Mesendoderm (in vitro differentiated cells): ENCODE results near the gene GUCY1A2.

Source experiments
- DNase-seq: peaks from one replicate; pipeline ENCODE4 v3.0.0; 2013
- H2AK5ac ChIP-seq: 2 replicates; pipeline ENCODE4 v1.6.1; 2013; ENCODE audit warnings: low read length, inconsistent platforms
- H2BK120ac ChIP-seq: 2 replicates; pipeline ENCODE4 v1.6.1; 2013; ENCODE audit warnings: low read depth, mild to moderate bottlenecking, low read length, moderate library complexity, mixed read lengths
- H2BK15ac ChIP-seq: replicated peaks from 2 replicates; pipeline ENCODE4 v1.6.1; 2013; ENCODE audit warnings: low read depth, mild to moderate bottlenecking, moderate library complexity
- H2BK5ac ChIP-seq: 2 replicates; pipeline ENCODE4 v1.6.1; 2013; ENCODE audit warnings: low read length, inconsistent platforms
- H3K18ac ChIP-seq: 2 replicates; pipeline ENCODE4 v1.6.1; 2013; ENCODE audit warnings: mild to moderate bottlenecking, low read length, mixed read lengths
- H3K23ac ChIP-seq: one replicate; pipeline ENCODE4 v1.6.1; 2013; ENCODE audit warnings: low read length
- H3K27ac ChIP-seq: 2 replicates; pipeline ENCODE4 v1.5.1; 2013; ENCODE audit warnings: low read depth, mild to moderate bottlenecking, inconsistent platforms, low read length, moderate library complexity
- H3K27me3 ChIP-seq: 2 replicates; pipeline ENCODE4 v1.6.1; 2013; ENCODE audit warnings: low read length, control low read depth, mild to moderate bottlenecking, inconsistent platforms; ENCODE audit not compliant: insufficient read depth, poor library complexity
- H3K36me3 ChIP-seq: 2 replicates; pipeline ENCODE4 v1.6.1; 2013; ENCODE audit warnings: low read length, inconsistent platforms; ENCODE audit not compliant: control insufficient read depth, insufficient read depth
- H3K4ac ChIP-seq: one replicate; pipeline ENCODE4 v1.6.1; 2013; ENCODE audit warnings: low read depth, mild to moderate bottlenecking, low read length, moderate library complexity
- H3K4me1 ChIP-seq: 2 replicates; pipeline ENCODE4 v1.6.1; 2013; ENCODE audit warnings: low read depth, low read length, inconsistent platforms; ENCODE audit not compliant: control insufficient read depth
- H3K4me2 ChIP-seq: 2 replicates; pipeline ENCODE4 v1.6.1; 2013; ENCODE audit warnings: low read length
- H3K4me3 ChIP-seq: 2 replicates; pipeline ENCODE4 v1.5.1; 2013; ENCODE audit warnings: mild to moderate bottlenecking, low read length
- H3K56ac ChIP-seq: one replicate; pipeline ENCODE4 v1.6.1; 2013; ENCODE audit warnings: low read length
- H3K79me1 ChIP-seq: 2 replicates; pipeline ENCODE4 v1.6.1; 2013; ENCODE audit warnings: low read length, inconsistent platforms
- H3K79me2 ChIP-seq: 2 replicates; pipeline ENCODE4 v1.6.1; 2013; ENCODE audit warnings: mild to moderate bottlenecking, low read length; ENCODE audit not compliant: control insufficient read depth, insufficient read depth
- H3K9ac ChIP-seq: 2 replicates; pipeline ENCODE4 v1.6.1; 2013; ENCODE audit warnings: low read length, inconsistent platforms
- H4K5ac ChIP-seq: one replicate; pipeline ENCODE4 v1.6.1; 2013; ENCODE audit warnings: low read length
- H4K8ac ChIP-seq: one replicate; pipeline ENCODE4 v1.6.1; 2013; ENCODE audit warnings: low read depth, mild to moderate bottlenecking, control low read depth, low read length, moderate library complexity
- WGBS: extraction: QIAGEN DNeasy Blood & Tissue Kit; methylation state at CpG from one replicate; pipeline ENCODE4 v1.1.7; 2013; ENCODE audit warnings: low lambda C conversion rate, missing lambda C conversion rate; ENCODE audit not compliant: insufficient coverage; ENCODE audit errors: extremely low coverage; 5-methylcytosine and 5-hydroxymethylcytosine counted together

Gene GUCY1A2

DNA sequence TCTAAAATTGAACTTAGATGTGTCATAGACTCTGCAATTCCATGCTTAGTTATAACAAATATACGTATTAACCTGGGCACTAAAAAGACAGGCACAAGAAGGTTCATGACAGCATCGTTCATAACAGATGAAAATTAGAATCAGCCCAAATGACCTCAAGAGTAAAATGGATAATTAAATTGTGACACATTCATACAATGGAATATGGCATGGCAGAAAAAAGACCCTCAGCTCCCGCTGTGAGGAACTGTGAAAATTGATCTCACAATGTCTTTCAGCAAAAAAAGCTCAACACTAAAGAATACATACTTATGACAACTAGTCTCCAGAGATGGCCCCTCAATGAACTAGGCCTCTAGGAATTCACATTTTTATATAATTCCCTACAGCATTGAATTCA, 386.0 kb downstream of the GUCY1A2 start:
- no peak overlapping the region for H4K8ac ChIP-seq
- H3K79me1 ChIP-seq: no peaks in the 10 kb centered on the region
- H3K27ac ChIP-seq: no peak overlapping the region
- H3K4ac ChIP-seq: no peak overlapping the region
- H3K4me2 ChIP-seq: no peak overlapping the region
- H3K56ac ChIP-seq: no peak overlapping the region
- H4K5ac ChIP-seq: no peak overlapping the region
- no peak overlapping the region for H3K23ac ChIP-seq
- H2BK120ac ChIP-seq: no peak overlapping the region
- H3K27me3 ChIP-seq: no peaks in the 10 kb centered on the region
- no peak overlapping the region for H3K9ac ChIP-seq
- H3K18ac ChIP-seq: no peak overlapping the region
- no peak for DNase-seq
- H3K36me3 ChIP-seq: no peaks in the 10 kb centered on the region
- WGBS: no CpG with 5 or more reads among the region's 3 CpGs
- H2BK5ac ChIP-seq: no peak overlapping the region
- no peaks in the 10 kb centered on the region for H3K4me1 ChIP-seq
- H3K4me3 ChIP-seq: no peak overlapping the region
- no peak overlapping the region for H2BK15ac ChIP-seq
- H3K79me2 ChIP-seq: no peaks in the 10 kb centered on the region
- H2AK5ac ChIP-seq: no peak overlapping the region

DNA sequence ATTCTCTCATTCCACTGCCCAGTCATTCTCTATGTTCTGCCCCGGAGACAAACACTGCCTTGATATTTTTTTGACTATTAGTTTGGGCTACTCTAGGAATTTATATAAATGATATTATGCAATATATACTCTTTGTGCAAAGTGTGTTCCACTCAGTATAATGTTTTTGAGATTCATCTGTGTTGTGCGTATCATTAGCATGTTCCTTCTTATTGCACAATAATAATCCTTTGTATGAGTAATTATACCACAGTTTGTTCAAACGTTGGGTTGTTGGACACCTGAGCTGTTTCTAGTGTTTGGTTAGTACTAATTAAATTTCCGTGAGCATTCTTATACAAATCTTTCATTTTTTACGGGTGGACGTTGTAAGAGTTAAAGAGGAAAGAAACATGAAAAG, 390.6 kb downstream of the GUCY1A2 start:
- H2AK5ac ChIP-seq: no peak overlapping the region
- no peak overlapping the region for H2BK5ac ChIP-seq
- H3K23ac ChIP-seq: no peak overlapping the region
- no peaks in the 10 kb centered on the region for H3K79me1 ChIP-seq
- H3K4me1 ChIP-seq: no peaks in the 10 kb centered on the region
- no peak overlapping the region for H3K4ac ChIP-seq
- no peak overlapping the region for H3K4me3 ChIP-seq
- H3K18ac ChIP-seq: no peak overlapping the region
- no peak overlapping the region for H4K5ac ChIP-seq
- WGBS: no CpG with 5 or more reads among the region's 6 CpGs
- no peaks in the 10 kb centered on the region for H3K27me3 ChIP-seq
- H3K4me2 ChIP-seq: no peak overlapping the region
- H2BK15ac ChIP-seq: no peak overlapping the region
- no peaks in the 10 kb centered on the region for H3K36me3 ChIP-seq
- no peak overlapping the region for H2BK120ac ChIP-seq
- H3K27ac ChIP-seq: no peak overlapping the region
- H4K8ac ChIP-seq: no peak overlapping the region
- DNase-seq: no peak
- no peak overlapping the region for H3K56ac ChIP-seq
- no peak overlapping the region for H3K9ac ChIP-seq
- no peaks in the 10 kb centered on the region for H3K79me2 ChIP-seq

DNA sequence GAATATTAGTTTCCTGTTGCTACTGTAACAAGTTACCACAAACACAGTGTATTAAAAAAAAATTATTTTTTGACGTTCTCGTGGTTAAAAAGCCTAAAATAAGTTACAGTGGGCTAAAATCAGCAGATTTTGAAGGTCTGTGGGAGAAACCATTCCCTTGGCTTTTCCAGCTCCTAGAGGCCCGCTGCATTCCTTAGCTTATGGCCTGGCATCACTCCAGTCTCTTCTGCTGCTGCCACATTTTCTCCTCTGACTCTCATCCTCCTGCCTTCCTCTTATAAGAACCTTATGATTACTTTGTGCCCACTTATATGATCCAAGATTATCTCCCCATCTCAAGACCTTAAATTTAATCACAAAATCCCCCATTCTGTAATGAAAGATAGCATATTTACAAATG, 392.7 kb downstream of the GUCY1A2 start:
- no peak overlapping the region for H3K23ac ChIP-seq
- H3K18ac ChIP-seq: no peak overlapping the region
- H3K4me2 ChIP-seq: no peak overlapping the region
- no peak overlapping the region for H3K4me3 ChIP-seq
- H3K4me1 ChIP-seq: no peaks in the 10 kb centered on the region
- H2BK120ac ChIP-seq: no peak overlapping the region
- H2BK15ac ChIP-seq: no peak overlapping the region
- no peaks in the 10 kb centered on the region for H3K27me3 ChIP-seq
- H3K4ac ChIP-seq: no peak overlapping the region
- no peaks in the 10 kb centered on the region for H3K36me3 ChIP-seq
- no peak overlapping the region for H3K56ac ChIP-seq
- no peaks in the 10 kb centered on the region for H3K79me1 ChIP-seq
- DNase-seq: no peak
- no peaks in the 10 kb centered on the region for H3K79me2 ChIP-seq
- no peak overlapping the region for H4K8ac ChIP-seq
- no peak overlapping the region for H3K27ac ChIP-seq
- WGBS: no CpG with 5 or more reads among the region's 3 CpGs
- no peak overlapping the region for H2BK5ac ChIP-seq
- H4K5ac ChIP-seq: no peak overlapping the region
- H3K9ac ChIP-seq: no peak overlapping the region
- no peak overlapping the region for H2AK5ac ChIP-seq

DNA sequence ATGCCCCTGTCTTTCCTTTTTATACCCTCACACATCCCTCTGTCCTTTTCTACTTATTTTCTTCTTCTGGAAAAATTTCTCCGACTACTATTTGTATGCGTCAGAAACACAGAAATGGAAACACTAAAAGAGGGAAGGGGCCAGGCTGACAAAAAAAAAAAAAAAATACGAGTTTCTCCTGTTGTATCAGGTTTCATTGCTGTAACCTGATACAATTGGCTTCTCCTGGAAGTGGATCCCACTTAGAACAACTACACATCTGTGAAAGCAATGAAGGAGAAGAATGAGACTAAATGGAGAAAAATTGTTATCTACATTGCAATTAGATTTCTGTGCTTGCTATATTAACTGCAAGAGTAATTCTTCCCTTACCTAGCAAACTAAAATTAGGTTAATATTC, 393.9 kb downstream of the GUCY1A2 start:
- no peak overlapping the region for H3K4ac ChIP-seq
- H4K8ac ChIP-seq: no peak overlapping the region
- H2BK5ac ChIP-seq: no peak overlapping the region
- H3K27ac ChIP-seq: no peak overlapping the region
- H2AK5ac ChIP-seq: no peak overlapping the region
- H3K79me2 ChIP-seq: no peaks in the 10 kb centered on the region
- H3K4me1 ChIP-seq: no peaks in the 10 kb centered on the region
- H3K36me3 ChIP-seq: no peaks in the 10 kb centered on the region
- no peak overlapping the region for H3K4me3 ChIP-seq
- H3K18ac ChIP-seq: no peak overlapping the region
- no peak overlapping the region for H4K5ac ChIP-seq
- H3K9ac ChIP-seq: no peak overlapping the region
- no peak overlapping the region for H2BK15ac ChIP-seq
- DNase-seq: peak; percentile 1
- H3K27me3 ChIP-seq: no peaks in the 10 kb centered on the region
- no peak overlapping the region for H3K4me2 ChIP-seq
- no peak overlapping the region for H2BK120ac ChIP-seq
- no peaks in the 10 kb centered on the region for H3K79me1 ChIP-seq
- no peak overlapping the region for H3K56ac ChIP-seq
- H3K23ac ChIP-seq: no peak overlapping the region
- no CpG with 5 or more reads among the region's 3 CpGs for WGBS
